SK-N-SH treated with all-trans-retinoic acid at 6 μM for 48 hours (cell line): ENCODE results near the gene ADAMTS17.

Experiments used
- ATAC-seq: fragments of 200-7000 bp; cut with Tn5 transposase; 3 replicates; pipeline ENCODE4 v1.9.1; 2020; ENCODE audit warnings: mild to moderate bottlenecking, moderate library complexity
- ARNTL ChIP-seq: fragments of 450-650 bp; formaldehyde crosslinking; IDR thresholded peaks from 2 replicates; pipeline ENCODE4 v1.5.0; 2020; ENCODE audit warnings: low read depth, mild to moderate bottlenecking, moderate library complexity, borderline replicate concordance
- CSDC2 ChIP-seq: fragments of 250-450 bp; sonication (Bioruptor Pico); IDR thresholded peaks from 2 replicates; pipeline ENCODE4 v1.5.0; 2020; ENCODE audit warnings: mild to moderate bottlenecking, moderate library complexity
- GLIS3 ChIP-seq: fragments of 250-450 bp; sonication (Bioruptor Pico); IDR thresholded peaks from 2 replicates; pipeline ENCODE4 v1.5.0; 2020; ENCODE audit warnings: mild to moderate bottlenecking, moderate library complexity
- ISL1 ChIP-seq: fragments of 250-450 bp; sonication (Bioruptor Pico); IDR thresholded peaks from 2 replicates; pipeline ENCODE4 v2.1.2; 2022; ENCODE audit warnings: mild to moderate bottlenecking, moderate library complexity
- OSR1 ChIP-seq: fragments of 250-450 bp; sonication (Bioruptor Pico); IDR thresholded peaks from 2 replicates; pipeline ENCODE4 v1.8.0; 2022; ENCODE audit warnings: moderate library complexity, mild to moderate bottlenecking, inconsistent platforms
- PATZ1 ChIP-seq: fragments of 250-450 bp; sonication (Bioruptor Pico); IDR thresholded peaks from 2 replicates; pipeline ENCODE4 v1.8.0; 2020; ENCODE audit warnings: mild to moderate bottlenecking, moderate library complexity, borderline replicate concordance
- PPARA ChIP-seq: fragments of 250-450 bp; sonication (Bioruptor Pico); IDR thresholded peaks from 2 replicates; pipeline ENCODE4 v1.5.0; 2020; ENCODE audit warnings: mild to moderate bottlenecking, borderline replicate concordance
- RARB ChIP-seq: fragments of 250-450 bp; sonication (Bioruptor Pico); IDR thresholded peaks from 2 replicates; pipeline ENCODE4 v1.8.0; 2021; ENCODE audit warnings: mild to moderate bottlenecking, moderate library complexity
- SNAI2 ChIP-seq: fragments of 250-450 bp; sonication (Bioruptor Pico); IDR thresholded peaks from 2 replicates; pipeline ENCODE4 v1.5.0; 2020; ENCODE audit warnings: mild to moderate bottlenecking, moderate library complexity
- TCF4 ChIP-seq: fragments of 250-450 bp; sonication (Bioruptor Pico); IDR thresholded peaks from 2 replicates; pipeline ENCODE4 v1.8.0; 2021; ENCODE audit warnings: mild to moderate bottlenecking, moderate library complexity, borderline replicate concordance
- TOX ChIP-seq: fragments of 250-450 bp; sonication (Bioruptor Pico); IDR thresholded peaks from 2 replicates; pipeline ENCODE4 v1.8.0; 2021; ENCODE audit warnings: mild to moderate bottlenecking, moderate library complexity, borderline replicate concordance
- ZC3H10 ChIP-seq: fragments of 250-450 bp; sonication (Bioruptor Pico); IDR thresholded peaks from 2 replicates; pipeline ENCODE4 v1.5.1; 2021; ENCODE audit warnings: mild to moderate bottlenecking, moderate library complexity
- ZFP3 ChIP-seq: fragments of 250-450 bp; sonication (Bioruptor Pico); IDR thresholded peaks from 2 replicates; pipeline ENCODE4 v1.5.0; 2020; ENCODE audit warnings: mild to moderate bottlenecking, moderate library complexity
- ZFP30 ChIP-seq: fragments of 450-650 bp; formaldehyde crosslinking; IDR thresholded peaks from 2 replicates; pipeline ENCODE4 v1.5.0; 2022; ENCODE audit warnings: mild to moderate bottlenecking, moderate library complexity
- ZNF565 ChIP-seq: fragments of 450-650 bp; formaldehyde crosslinking; conservative IDR thresholded peaks from 2 replicates; pipeline ENCODE4 v1.5.0; 2020; ENCODE audit warnings: low read depth, mild to moderate bottlenecking, moderate library complexity
- ZNF70 ChIP-seq: fragments of 450-650 bp; formaldehyde crosslinking; IDR thresholded peaks from 2 replicates; pipeline ENCODE4 v1.5.0; 2020; ENCODE audit warnings: mild to moderate bottlenecking, moderate library complexity
- ZNF8 ChIP-seq: fragments of 450-650 bp; formaldehyde crosslinking; IDR thresholded peaks from 2 replicates; pipeline ENCODE4 v1.5.0; 2020; ENCODE audit warnings: mild to moderate bottlenecking, moderate library complexity
- TF ChIP-seq, protein P1 (sequence below): fragments of 250-450 bp; sonication (Bioruptor Pico); IDR thresholded peaks from 2 replicates; pipeline ENCODE4 v1.5.1; 2020; ENCODE audit warnings: low read depth, mild to moderate bottlenecking, moderate library complexity
- TF ChIP-seq, protein P2 (sequence below): fragments of 250-450 bp; sonication (Bioruptor Pico); IDR thresholded peaks from 2 replicates; pipeline ENCODE4 v1.5.0; 2020; ENCODE audit warnings: mild to moderate bottlenecking, moderate library complexity
- TF ChIP-seq, protein P3 (sequence below): fragments of 250-450 bp; sonication (Bioruptor Pico); IDR thresholded peaks from 2 replicates; pipeline ENCODE4 v1.8.0; 2021; ENCODE audit warnings: low read depth, mild to moderate bottlenecking, moderate library complexity, borderline replicate concordance

ADAMTS17 gene

GRCh38 chr15:100007609-100008008, 334.2 kb downstream of the ADAMTS17 start:
- no peak for ATAC-seq
- TF ChIP-seq RARB (CRISPR knock-in tag) (no peak), ZFP3 (CRISPR knock-in tag) (no peak), ZNF565 (CRISPR knock-in tag) (no peak), ISL1 (CRISPR knock-in tag) (no peak), PPARA (no peak), OSR1 (no peak), CSDC2 (CRISPR knock-in tag) (no peak), TOX (CRISPR knock-in tag) (no peak), ZNF70 (CRISPR knock-in tag) (no peak), ZNF8 (CRISPR knock-in tag) (no peak), TCF4 (CRISPR knock-in tag) (no peak), GLIS3 (no peak), ARNTL (CRISPR knock-in tag) (no peak), ZC3H10 (CRISPR knock-in tag) (no peak), PATZ1 (CRISPR knock-in tag) (no peak), SNAI2 (CRISPR knock-in tag) (no peak), ZFP30 (CRISPR knock-in tag) (no peak)
- TF ChIP-seq, protein P1, sequence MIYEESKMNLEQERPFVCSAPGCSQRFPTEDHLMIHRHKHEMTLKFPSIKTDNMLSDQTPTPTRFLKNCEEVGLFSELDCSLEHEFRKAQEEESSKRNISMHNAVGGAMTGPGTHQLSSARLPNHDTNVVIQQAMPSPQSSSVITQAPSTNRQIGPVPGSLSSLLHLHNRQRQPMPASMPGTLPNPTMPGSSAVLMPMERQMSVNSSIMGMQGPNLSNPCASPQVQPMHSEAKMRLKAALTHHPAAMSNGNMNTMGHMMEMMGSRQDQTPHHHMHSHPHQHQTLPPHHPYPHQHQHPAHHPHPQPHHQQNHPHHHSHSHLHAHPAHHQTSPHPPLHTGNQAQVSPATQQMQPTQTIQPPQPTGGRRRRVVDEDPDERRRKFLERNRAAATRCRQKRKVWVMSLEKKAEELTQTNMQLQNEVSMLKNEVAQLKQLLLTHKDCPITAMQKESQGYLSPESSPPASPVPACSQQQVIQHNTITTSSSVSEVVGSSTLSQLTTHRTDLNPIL (CRISPR knock-in tag) = no peak
- TF ChIP-seq, protein P2, sequence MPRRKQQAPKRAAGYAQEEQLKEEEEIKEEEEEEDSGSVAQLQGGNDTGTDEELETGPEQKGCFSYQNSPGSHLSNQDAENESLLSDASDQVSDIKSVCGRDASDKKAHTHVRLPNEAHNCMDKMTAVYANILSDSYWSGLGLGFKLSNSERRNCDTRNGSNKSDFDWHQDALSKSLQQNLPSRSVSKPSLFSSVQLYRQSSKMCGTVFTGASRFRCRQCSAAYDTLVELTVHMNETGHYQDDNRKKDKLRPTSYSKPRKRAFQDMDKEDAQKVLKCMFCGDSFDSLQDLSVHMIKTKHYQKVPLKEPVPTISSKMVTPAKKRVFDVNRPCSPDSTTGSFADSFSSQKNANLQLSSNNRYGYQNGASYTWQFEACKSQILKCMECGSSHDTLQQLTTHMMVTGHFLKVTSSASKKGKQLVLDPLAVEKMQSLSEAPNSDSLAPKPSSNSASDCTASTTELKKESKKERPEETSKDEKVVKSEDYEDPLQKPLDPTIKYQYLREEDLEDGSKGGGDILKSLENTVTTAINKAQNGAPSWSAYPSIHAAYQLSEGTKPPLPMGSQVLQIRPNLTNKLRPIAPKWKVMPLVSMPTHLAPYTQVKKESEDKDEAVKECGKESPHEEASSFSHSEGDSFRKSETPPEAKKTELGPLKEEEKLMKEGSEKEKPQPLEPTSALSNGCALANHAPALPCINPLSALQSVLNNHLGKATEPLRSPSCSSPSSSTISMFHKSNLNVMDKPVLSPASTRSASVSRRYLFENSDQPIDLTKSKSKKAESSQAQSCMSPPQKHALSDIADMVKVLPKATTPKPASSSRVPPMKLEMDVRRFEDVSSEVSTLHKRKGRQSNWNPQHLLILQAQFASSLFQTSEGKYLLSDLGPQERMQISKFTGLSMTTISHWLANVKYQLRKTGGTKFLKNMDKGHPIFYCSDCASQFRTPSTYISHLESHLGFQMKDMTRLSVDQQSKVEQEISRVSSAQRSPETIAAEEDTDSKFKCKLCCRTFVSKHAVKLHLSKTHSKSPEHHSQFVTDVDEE = no peak
- TF ChIP-seq, protein P3, sequence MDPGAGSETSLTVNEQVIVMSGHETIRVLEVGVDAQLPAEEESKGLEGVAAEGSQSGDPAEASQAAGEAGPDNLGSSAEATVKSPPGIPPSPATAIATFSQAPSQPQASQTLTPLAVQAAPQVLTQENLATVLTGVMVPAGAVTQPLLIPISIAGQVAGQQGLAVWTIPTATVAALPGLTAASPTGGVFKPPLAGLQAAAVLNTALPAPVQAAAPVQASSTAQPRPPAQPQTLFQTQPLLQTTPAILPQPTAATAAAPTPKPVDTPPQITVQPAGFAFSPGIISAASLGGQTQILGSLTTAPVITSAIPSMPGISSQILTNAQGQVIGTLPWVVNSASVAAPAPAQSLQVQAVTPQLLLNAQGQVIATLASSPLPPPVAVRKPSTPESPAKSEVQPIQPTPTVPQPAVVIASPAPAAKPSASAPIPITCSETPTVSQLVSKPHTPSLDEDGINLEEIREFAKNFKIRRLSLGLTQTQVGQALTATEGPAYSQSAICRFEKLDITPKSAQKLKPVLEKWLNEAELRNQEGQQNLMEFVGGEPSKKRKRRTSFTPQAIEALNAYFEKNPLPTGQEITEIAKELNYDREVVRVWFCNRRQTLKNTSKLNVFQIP = no peak

GRCh38 chr15:100005715-100006114, 336.1 kb downstream of the ADAMTS17 start:
- no peak for ATAC-seq

More at GRCh38 chr15:100005715-100006114, 336.1 kb downstream of the ADAMTS17 start:
- TF ChIP-seq, protein P1 (CRISPR knock-in tag) = no peak
- TF ChIP-seq ZNF70 (CRISPR knock-in tag) = no peak
- no peak for TF ChIP-seq RARB (CRISPR knock-in tag)
- TF ChIP-seq, protein P2 = no peak
- no peak for TF ChIP-seq SNAI2 (CRISPR knock-in tag)
- TF ChIP-seq TOX (CRISPR knock-in tag) = no peak
- TF ChIP-seq, all 23 proteins: peak for 0
